ENCODE results near the gene CHRM5. TPM values are rescaled to one million over a fixed set of nuclear protein-coding genes. Genes with fewer than 3 reads are reported as not detected.

CHRM5 gene, protein sequence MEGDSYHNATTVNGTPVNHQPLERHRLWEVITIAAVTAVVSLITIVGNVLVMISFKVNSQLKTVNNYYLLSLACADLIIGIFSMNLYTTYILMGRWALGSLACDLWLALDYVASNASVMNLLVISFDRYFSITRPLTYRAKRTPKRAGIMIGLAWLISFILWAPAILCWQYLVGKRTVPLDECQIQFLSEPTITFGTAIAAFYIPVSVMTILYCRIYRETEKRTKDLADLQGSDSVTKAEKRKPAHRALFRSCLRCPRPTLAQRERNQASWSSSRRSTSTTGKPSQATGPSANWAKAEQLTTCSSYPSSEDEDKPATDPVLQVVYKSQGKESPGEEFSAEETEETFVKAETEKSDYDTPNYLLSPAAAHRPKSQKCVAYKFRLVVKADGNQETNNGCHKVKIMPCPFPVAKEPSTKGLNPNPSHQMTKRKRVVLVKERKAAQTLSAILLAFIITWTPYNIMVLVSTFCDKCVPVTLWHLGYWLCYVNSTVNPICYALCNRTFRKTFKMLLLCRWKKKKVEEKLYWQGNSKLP
- 0.75 TPM in 1 of 2 replicates, not detected in the other for total RNA-seq

DNA sequence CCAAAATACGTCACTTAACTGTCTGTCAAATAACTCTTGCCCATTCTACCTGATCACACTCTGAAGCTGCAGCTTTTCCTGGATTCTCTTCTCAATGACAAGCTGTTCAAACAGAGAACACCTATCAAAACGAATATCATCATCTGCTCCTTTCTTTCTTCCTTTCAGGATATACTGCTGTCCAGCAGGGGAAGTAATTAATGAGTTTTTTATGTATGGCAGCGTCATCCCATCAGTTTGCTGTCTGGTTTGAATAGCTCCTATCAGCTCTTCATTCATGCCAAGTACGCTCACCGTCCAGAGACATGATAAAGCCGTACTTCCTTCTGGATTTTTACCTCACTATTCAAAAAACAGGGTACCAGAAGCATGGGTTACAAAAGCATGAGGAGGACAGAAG is at the start of gene CHRM5:
Gene CHRM5 (plus strand): TSS at position 274 of the 400 bp plus-strand sequence. CDS start 94,221 bp downstream, outside the sequence.

DNA sequence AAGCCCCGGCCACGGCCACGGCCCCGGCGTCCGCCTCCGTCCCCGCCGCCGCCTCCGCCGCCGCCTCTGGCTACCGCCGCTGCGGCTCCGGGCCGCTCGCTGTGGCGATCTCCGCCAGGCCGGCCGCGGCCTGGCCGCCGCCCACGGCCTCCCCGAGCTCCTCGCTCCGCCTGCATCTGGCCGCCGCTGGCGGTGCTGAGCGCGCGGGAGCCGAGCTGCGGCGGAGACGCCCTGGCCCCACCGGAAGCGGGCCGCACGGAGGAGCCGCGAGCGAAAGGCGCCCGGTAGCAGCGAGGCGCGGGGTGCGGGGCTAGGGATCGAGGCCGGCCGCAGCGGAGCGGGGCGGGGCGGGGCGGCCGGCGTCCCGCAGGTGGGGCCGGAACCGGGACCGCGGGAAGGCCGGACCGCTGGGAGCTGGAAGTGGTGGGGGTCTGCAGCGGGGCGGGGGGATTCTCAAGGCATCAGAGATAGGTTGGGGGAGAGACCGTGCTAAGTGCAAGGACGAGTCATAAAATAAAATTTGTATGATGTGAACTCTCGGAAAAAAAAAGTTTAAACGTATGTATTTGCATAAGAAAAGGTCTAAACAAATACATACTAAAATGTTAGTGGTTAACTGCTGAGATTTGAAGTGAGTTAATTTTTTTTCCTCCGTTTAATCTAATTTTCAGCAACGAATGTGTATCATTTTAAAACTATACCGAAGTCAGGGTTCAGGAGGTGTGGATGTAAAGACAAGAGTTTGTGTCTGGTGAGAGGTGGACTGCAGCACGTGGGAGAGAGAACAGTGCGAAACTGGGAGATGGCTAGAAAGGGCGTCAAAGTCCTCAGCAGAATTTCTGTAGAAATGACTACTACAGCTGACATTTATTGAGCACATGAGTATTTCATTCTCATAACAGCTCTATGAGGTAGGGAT is 70.8 kb downstream of the CHRM5 start, which contains the start of gene AVEN:
Gene AVEN (minus strand): TSS at position 334 of the 919 bp plus-strand sequence. CDS start 158 bp downstream, at position 176.

DNA sequence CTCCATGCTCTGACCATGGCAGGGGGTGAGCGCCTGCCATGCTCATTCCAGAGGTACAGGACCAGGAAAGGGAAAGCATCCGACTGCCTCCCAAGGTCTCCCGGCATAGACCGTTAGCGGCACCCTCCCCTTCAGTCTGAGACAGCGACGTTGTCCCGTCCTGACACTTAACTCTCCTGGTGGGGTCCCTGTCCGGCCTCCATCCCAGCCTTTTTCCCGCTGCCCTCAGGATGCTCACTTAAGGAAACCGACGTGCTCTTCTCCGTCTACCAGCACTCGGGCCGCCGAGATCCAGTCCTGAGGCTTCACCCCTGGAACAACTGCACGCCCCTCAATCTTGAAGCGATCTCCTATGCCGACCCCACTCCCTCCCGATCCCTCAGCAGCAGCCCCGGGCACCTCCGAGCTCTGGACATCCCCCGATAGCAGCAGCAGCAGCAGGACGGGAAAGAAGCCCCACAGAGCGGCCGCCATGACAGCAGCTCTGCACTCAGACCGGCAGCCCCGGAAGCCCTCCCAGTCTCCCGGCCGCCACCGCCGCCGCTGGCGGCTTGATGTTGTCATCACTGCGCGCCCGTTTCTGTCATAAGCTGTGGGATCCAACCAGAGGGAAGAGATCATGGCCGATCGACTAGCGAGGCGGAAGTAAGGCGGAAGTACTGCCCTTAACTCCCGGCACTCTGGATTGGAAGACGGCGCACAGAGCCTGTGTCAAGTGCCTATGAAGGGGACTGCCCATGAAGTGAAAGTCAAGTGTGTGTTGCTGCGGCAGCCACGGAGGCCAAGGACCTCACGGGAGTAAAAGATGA is 133.3 kb downstream of the CHRM5 start, which contains the start of the genes EMC7 and PGBD4:
Gene EMC7 (minus strand): TSS at position 497 of the 809 bp plus-strand sequence. CDS start 23 bp downstream, at position 474.
Gene PGBD4 (plus strand): TSS at position 718 of the 809 bp plus-strand sequence. CDS start 449 bp downstream, outside the sequence.

Other genes with a start within 250 kb of the CHRM5 start
- gene AVEN, start 70.7 kb downstream of the CHRM5 start, total RNA-seq = 28.9 and 37.0 TPM in 2 replicates
- gene EMC7, start 133.4 kb downstream of the CHRM5 start, total RNA-seq = 44.7 and 49.5 TPM in 2 replicates
- 2.0 and 2.6 TPM in 2 replicates for gene PGBD4, start 133.6 kb downstream of the CHRM5 start, total RNA-seq
- 64.0 and 79.2 TPM in 2 replicates for gene KATNBL1, start 241.6 kb downstream of the CHRM5 start, total RNA-seq

All from uterine smooth muscle cell (primary cell).